GM21360 (cell line): ENCODE results near the gene GALNT6.

Experiments
- ATAC-seq: cut with Tn5 transposase; IDR thresholded peaks from one replicate; pipeline ENCODE4 v1.9.1; 2021; ENCODE audit warnings: mild to moderate bottlenecking, moderate library complexity; ENCODE audit not compliant: unreplicated experiment

GALNT6 gene

GRCh38 chr12:51383269-51383905 is 7.8 kb downstream of the GALNT6 start:
- ATAC-seq: no peak

GRCh38 chr12:51382173-51382572 is 9.0 kb downstream of the GALNT6 start:
- ATAC-seq: no peak

- no peak for ATAC-seq
Observed at GRCh38 chr12:51381226-51382079, 9.8 kb downstream of the GALNT6 start.

- no peak for ATAC-seq
Observed at GRCh38 chr12:51379571-51379970, 11.6 kb downstream of the GALNT6 start.

GRCh38 chr12:51378749-51379148 is 12.5 kb downstream of the GALNT6 start:
- no peak for ATAC-seq

- ATAC-seq: no peak
Observed at GRCh38 chr12:51377099-51377984, 13.9 kb downstream of the GALNT6 start.

GRCh38 chr12:51374856-51375255 is 16.4 kb downstream of the GALNT6 start:
- ATAC-seq: no peak

- no peak for ATAC-seq
Observed at GRCh38 chr12:51374361-51374760, 16.8 kb downstream of the GALNT6 start.

GRCh38 chr12:51373187-51373586 is 18.0 kb downstream of the GALNT6 start:
- no peak for ATAC-seq

GRCh38 chr12:51372021-51372420 is 19.2 kb downstream of the GALNT6 start:
- no peak for ATAC-seq

- ATAC-seq: no peak
Observed at GRCh38 chr12:51371295-51371953, 19.8 kb downstream of the GALNT6 start.

- ATAC-seq: no peak
Observed at GRCh38 chr12:51370667-51371066, 20.5 kb downstream of the GALNT6 start.

- no peak for ATAC-seq
Observed at GRCh38 chr12:51369581-51369980, 21.6 kb downstream of the GALNT6 start.

- ATAC-seq: peak; percentile 96
Observed at GRCh38 chr12:51368640-51369517, 22.3 kb downstream of the GALNT6 start.

GRCh38 chr12:51365276-51365675 is 25.9 kb downstream of the GALNT6 start:
- no peak for ATAC-seq

- ATAC-seq: no peak
Observed at GRCh38 chr12:51364001-51364400, 27.2 kb downstream of the GALNT6 start.

GRCh38 chr12:51362747-51363342 is 28.4 kb downstream of the GALNT6 start:
- no peak for ATAC-seq

GRCh38 chr12:51362307-51362706 is 28.9 kb downstream of the GALNT6 start:
- no peak for ATAC-seq
